B cell (primary cell): ENCODE results near the gene KISS1R.

Experiments
- EZH2 ChIP-seq: IDR thresholded peaks from 2 replicates; pipeline ENCODE4 v1.6.1; 2012; ENCODE audit warnings: borderline replicate concordance, low read depth, mild to moderate bottlenecking, moderate library complexity, low read length; ENCODE audit not compliant: insufficient read depth, poor library complexity, severe bottlenecking
- TF ChIP-seq, protein P1 (sequence below): fragments of 200-600 bp; IDR thresholded peaks from one replicate; pipeline ENCODE4 v1.8.0; 2022; ENCODE audit warnings: antibody characterized with exemption, mild to moderate bottlenecking

DNA sequence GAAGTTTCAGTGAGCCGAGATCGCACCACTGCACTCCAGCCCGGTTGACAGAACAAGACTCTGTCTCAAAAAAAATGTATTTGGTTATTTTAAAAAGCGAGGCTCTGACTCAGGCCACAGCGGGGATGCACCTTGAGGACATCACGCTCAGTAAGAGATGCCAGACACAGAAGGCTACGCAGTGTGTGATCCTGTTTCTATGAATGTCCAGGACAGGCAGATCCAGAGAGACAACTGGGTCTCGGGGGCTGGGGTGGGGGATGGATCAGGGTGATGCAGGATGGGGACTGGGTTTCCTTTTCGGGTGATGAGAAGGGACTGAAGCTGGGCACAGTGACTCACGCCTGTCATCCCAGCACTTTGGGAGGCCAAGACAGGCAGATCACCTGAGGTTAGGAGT lies 29.5 kb upstream of the KISS1R start:
- TF ChIP-seq, protein P1, sequence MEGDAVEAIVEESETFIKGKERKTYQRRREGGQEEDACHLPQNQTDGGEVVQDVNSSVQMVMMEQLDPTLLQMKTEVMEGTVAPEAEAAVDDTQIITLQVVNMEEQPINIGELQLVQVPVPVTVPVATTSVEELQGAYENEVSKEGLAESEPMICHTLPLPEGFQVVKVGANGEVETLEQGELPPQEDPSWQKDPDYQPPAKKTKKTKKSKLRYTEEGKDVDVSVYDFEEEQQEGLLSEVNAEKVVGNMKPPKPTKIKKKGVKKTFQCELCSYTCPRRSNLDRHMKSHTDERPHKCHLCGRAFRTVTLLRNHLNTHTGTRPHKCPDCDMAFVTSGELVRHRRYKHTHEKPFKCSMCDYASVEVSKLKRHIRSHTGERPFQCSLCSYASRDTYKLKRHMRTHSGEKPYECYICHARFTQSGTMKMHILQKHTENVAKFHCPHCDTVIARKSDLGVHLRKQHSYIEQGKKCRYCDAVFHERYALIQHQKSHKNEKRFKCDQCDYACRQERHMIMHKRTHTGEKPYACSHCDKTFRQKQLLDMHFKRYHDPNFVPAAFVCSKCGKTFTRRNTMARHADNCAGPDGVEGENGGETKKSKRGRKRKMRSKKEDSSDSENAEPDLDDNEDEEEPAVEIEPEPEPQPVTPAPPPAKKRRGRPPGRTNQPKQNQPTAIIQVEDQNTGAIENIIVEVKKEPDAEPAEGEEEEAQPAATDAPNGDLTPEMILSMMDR: no peak
- no peak for TF ChIP-seq EZH2
